ENCODE data around the gene MAP3K1.
"Not testable (repeated sequence)": the region's sequence is repeated elsewhere in the genome, so short reads cannot be mapped to it uniquely, and the experiment has no call there.

MAP3K1 gene

GRCh38 chr5:56814963-56815657, at the start of gene MAP3K1:
TSS of gene MAP3K1 (plus strand) at chr5:56815549. CDS start at chr5:56815574, 25 bp downstream.
- DNase-seq = peak; percentile 94

- no peak for DNase-seq
Observed at GRCh38 chr5:56766926-56767325, 48.4 kb upstream of the MAP3K1 start.

- DNase-seq = no peak
Observed at GRCh38 chr5:56769875-56770604, 45.3 kb upstream of the MAP3K1 start.

GRCh38 chr5:56772767-56773166, 42.6 kb upstream of the MAP3K1 start:
- no peak for DNase-seq

GRCh38 chr5:56774957-56775356, 40.4 kb upstream of the MAP3K1 start:
- DNase-seq = no peak

- DNase-seq = not testable (repeated sequence)
Observed at GRCh38 chr5:56776212-56776846, 39.0 kb upstream of the MAP3K1 start.

- DNase-seq = no peak
Observed at GRCh38 chr5:56783261-56783660, 32.1 kb upstream of the MAP3K1 start.

- no peak for DNase-seq
Observed at GRCh38 chr5:56786346-56786745, 29.0 kb upstream of the MAP3K1 start.

GRCh38 chr5:56791396-56791795, 24.0 kb upstream of the MAP3K1 start:
- DNase-seq = no peak

- no peak for DNase-seq
Observed at GRCh38 chr5:56798521-56798920, 16.8 kb upstream of the MAP3K1 start.

- DNase-seq = no peak
Observed at GRCh38 chr5:56800186-56800585, 15.2 kb upstream of the MAP3K1 start.

GRCh38 chr5:56801256-56801655, 14.1 kb upstream of the MAP3K1 start:
- DNase-seq = no peak

GRCh38 chr5:56802205-56802604, 13.1 kb upstream of the MAP3K1 start:
- peak; percentile 62 for DNase-seq

GRCh38 chr5:56803025-56803424, 12.3 kb upstream of the MAP3K1 start:
- no peak for DNase-seq

GRCh38 chr5:56803894-56804293, 11.5 kb upstream of the MAP3K1 start:
- no peak for DNase-seq

GRCh38 chr5:56807679-56808078, 7.7 kb upstream of the MAP3K1 start:
- DNase-seq = no peak

- no peak for DNase-seq
Observed at GRCh38 chr5:56808211-56808610, 7.1 kb upstream of the MAP3K1 start.

GRCh38 chr5:56810826-56811225, 4.5 kb upstream of the MAP3K1 start:
- no peak for DNase-seq

- no peak for DNase-seq
Observed at GRCh38 chr5:56812110-56812509, 3.2 kb upstream of the MAP3K1 start.

GRCh38 chr5:56813302-56813701, 2.0 kb upstream of the MAP3K1 start:
- no peak for DNase-seq

GRCh38 chr5:56814361-56814962, 887 bp upstream of the MAP3K1 start:
- DNase-seq = no peak

GRCh38 chr5:56815658-56816545, 553 bp downstream of the MAP3K1 start:
- DNase-seq = peak; percentile 79
